ENCODE results near the gene U2AF2. TPM values are rescaled to one million over a fixed set of nuclear protein-coding genes. Genes with fewer than 3 reads are reported as not detected.
A peak's percentile ranks its signal among the peaks of the same experiment; 100 is the strongest.

Gene U2AF2
- total and polyA plus RNA-seq, 8 donors, result 123 to 213 (median 170) TPM

DNA sequence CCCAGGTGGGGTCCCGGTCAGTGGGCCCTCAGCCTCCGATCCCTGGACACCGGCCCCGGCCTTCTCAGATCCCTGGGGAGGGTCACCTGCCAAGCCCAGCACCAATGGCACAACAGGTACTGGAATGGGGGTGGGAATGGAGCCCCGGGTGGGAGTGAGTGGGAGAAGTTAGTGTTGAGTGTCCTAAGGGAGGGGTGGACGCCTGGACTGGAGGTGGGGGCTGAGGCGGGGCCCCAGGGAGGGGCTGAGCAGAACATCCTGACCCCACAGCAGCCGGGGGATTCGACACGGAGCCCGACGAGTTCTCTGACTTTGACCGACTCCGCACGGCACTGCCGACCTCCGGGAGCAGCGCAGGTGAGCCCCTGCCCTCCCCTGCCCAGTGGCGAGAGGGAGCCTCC, 37.8 kb downstream of the U2AF2 start:
- Histone ChIP-seq H3K9me3 (no peaks in the 10 kb centered on the region), H3K27me3 (no peaks in the 10 kb centered on the region), H3K4me3 (no peak overlapping the region), H3K36me3 (peaks cover 0 to 100% of the 10 kb centered on the region in 2 donors), H3K4me1 (no peaks in the 10 kb centered on the region), H3K27ac (no peak overlapping the region)
- intact Hi-C loops (cut with DNase I), result no loop called here
- no peak for TF ChIP-seq CTCF (IDR thresholded peaks at IDR 0.05)
- ATAC-seq (no peak), DNase-seq (peak in 2 of 4 donors; percentile 24 to 72)

GRCh38 chr19:55693336-55693974, 38.6 kb downstream of the U2AF2 start:
- no peak for ATAC-seq
- TF ChIP-seq CTCF (IDR thresholded peaks at IDR 0.05), result no peak
- DNase-seq, result peak in 2 of 4 donors; percentile 19 to 40

DNA sequence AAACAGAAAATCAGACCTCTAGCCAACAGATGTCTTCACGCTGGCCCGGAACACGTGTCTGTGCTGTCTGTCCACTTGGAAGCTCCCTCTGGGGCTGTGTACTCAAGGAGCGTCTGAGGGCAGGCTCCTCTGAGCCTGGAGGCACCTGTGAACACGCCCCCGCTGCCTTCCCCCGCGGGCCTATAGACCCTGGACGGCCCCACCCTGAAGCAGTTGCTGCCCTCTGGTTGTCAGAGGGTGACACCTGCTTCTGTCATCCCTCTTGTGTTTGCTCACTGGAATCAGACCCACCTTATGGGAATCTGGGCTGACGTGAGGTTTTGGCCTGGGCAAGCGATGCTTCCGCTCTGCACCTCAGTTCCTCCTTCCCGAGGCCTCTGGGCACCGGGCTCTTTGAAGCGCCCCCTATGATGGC, 39.4 kb downstream of the U2AF2 start:
- no peak for TF ChIP-seq CTCF (IDR thresholded peaks at IDR 0.05)
- Histone ChIP-seq H3K27ac (no peak overlapping the region), H3K9me3 (no peaks in the 10 kb centered on the region), H3K4me1 (no peaks in the 10 kb centered on the region), H3K4me3 (no peak overlapping the region), H3K27me3 (no peaks in the 10 kb centered on the region), H3K36me3 (peaks cover 0 to 100% of the 10 kb centered on the region in 2 donors)
- ATAC-seq, result no peak
- intact Hi-C loops (cut with DNase I), result no loop called here
- DNase-seq, result no peak

More at GRCh38 chr19:55693336-55693974, 38.6 kb downstream of the U2AF2 start:
- intact Hi-C loops (cut with DNase I), result no loop called here
- no peak overlapping the region for H3K4me3 ChIP-seq
- H3K4me1 ChIP-seq, result no peaks in the 10 kb centered on the region
- peaks cover 0 to 100% of the 10 kb centered on the region in 2 donors for H3K36me3 ChIP-seq
- no peaks in the 10 kb centered on the region for H3K27me3 ChIP-seq
- H3K9me3 ChIP-seq, result no peaks in the 10 kb centered on the region
- no peak overlapping the region for H3K27ac ChIP-seq

GRCh38 chr19:55694656-55695491, 40.0 kb downstream of the U2AF2 start:
- Histone ChIP-seq H3K9me3 (no peaks in the 10 kb centered on the region), H3K27me3 (no peaks in the 10 kb centered on the region), H3K4me3 (no peak overlapping the region), H3K4me1 (no peaks in the 10 kb centered on the region), H3K36me3 (peaks cover 0 to 100% of the 10 kb centered on the region in 2 donors), H3K27ac (no peak overlapping the region)
- no peak for TF ChIP-seq CTCF (IDR thresholded peaks at IDR 0.05)
- no peak for DNase-seq
- intact Hi-C loops (cut with DNase I), result no loop called here
- no peak for ATAC-seq
